Loucy (cell line): ENCODE results near the gene NCKAP5.

Source experiments
- H2AFZ ChIP-seq: fragments of 200-600 bp; sonication (generic); 2 replicates; pipeline ENCODE4 v1.6.0; 2016; ENCODE audit warnings: antibody characterized with exemption, mild to moderate bottlenecking, low read length, moderate library complexity
- H3F3A ChIP-seq: fragments of 200-600 bp; 2 replicates; pipeline ENCODE4 v1.6.0; 2016; ENCODE audit warnings: antibody characterized with exemption, low read depth, mild to moderate bottlenecking
- H3K27me3 ChIP-seq: fragments of 200-600 bp; sonication (generic); 2 replicates; pipeline ENCODE4 v1.6.1; 2014; ENCODE audit warnings: low read length, mild to moderate bottlenecking; ENCODE audit not compliant: insufficient read depth, poor library complexity, severe bottlenecking
- H3K36me3 ChIP-seq: fragments of 200-600 bp; sonication (generic); 2 replicates; pipeline ENCODE4 v1.6.1; 2016; ENCODE audit warnings: low read length; ENCODE audit not compliant: insufficient read depth
- H3K4me1 ChIP-seq: fragments of 200-600 bp; sonication (generic); 2 replicates; pipeline ENCODE4 v1.5.1; 2014; ENCODE audit warnings: low read length, mild to moderate bottlenecking; ENCODE audit not compliant: insufficient read depth, poor library complexity, severe bottlenecking
- H3K4me2 ChIP-seq: fragments of 200-600 bp; sonication (generic); 2 replicates; pipeline ENCODE4 v1.6.0; 2014; ENCODE audit warnings: antibody characterized with exemption, low read length, low read depth, mild to moderate bottlenecking; ENCODE audit not compliant: poor library complexity, severe bottlenecking
- H3K4me3 ChIP-seq: fragments of 200-600 bp; sonication (generic); 2 replicates; pipeline ENCODE4 v1.5.1; 2014; ENCODE audit warnings: low read length, mild to moderate bottlenecking, mixed read lengths; ENCODE audit not compliant: poor library complexity, severe bottlenecking
- H3K79me2 ChIP-seq: fragments of 200-600 bp; sonication (generic); 2 replicates; pipeline ENCODE4 v1.6.1; 2014; ENCODE audit warnings: low read length; ENCODE audit not compliant: insufficient read depth
- H3K9ac ChIP-seq: fragments of 200-600 bp; sonication (generic); 2 replicates; pipeline ENCODE4 v1.6.0; 2014; ENCODE audit warnings: mild to moderate bottlenecking, low read depth, low read length, moderate library complexity; ENCODE audit not compliant: poor library complexity, severe bottlenecking
- H3K9me2 ChIP-seq: fragments of 200-600 bp; sonication (generic); replicated peaks from 2 replicates; pipeline ENCODE4 v1.6.1; 2016; ENCODE audit warnings: low read depth, low read length, mixed read lengths
- H3K9me3 ChIP-seq: fragments of 200-600 bp; sonication (generic); 2 replicates; pipeline ENCODE4 v1.6.1; 2014; ENCODE audit warnings: mild to moderate bottlenecking, antibody characterized with exemption, low read length, low read depth; ENCODE audit not compliant: insufficient read depth
- H4K20me1 ChIP-seq: fragments of 200-600 bp; sonication (generic); 2 replicates; pipeline ENCODE4 v1.6.0; 2014; ENCODE audit warnings: antibody characterized with exemption, low read length, mild to moderate bottlenecking; ENCODE audit not compliant: insufficient read depth, poor library complexity, severe bottlenecking
- EZH2phosphoT487 ChIP-seq: fragments of 200-600 bp; IDR thresholded peaks from 2 replicates; pipeline ENCODE4 v1.6.1; 2018; ENCODE audit warnings: antibody characterized with exemption, mild to moderate bottlenecking, moderate library complexity, borderline replicate concordance
- TF ChIP-seq, protein P1 (sequence below): fragments of 200-600 bp; sonication (generic); conservative IDR thresholded peaks from 2 replicates; pipeline ENCODE4 v1.5.1; 2014; ENCODE audit warnings: mild to moderate bottlenecking, antibody characterized with exemption, low read length

The NCKAP5 gene

DNA sequence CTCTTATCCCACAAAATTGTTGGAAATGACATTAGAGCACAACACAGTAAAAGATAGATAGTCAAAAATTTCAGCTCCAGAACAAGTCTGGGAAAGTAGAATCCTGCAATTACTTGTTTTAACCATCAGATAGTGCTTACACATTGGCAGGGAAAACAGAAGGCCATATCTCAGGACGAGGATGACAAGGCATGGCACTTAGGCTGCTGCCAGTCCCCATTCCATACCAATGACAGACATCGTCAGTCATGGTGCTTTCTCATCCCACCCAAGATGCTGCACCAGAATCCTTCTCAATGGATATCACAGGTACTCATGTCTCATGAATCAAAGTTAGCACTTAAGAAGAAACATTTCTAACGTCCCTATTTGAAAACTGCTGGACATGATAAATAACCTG is 187.3 kb downstream of the NCKAP5 start:
- no peaks in the 10 kb centered on the region for H3F3A ChIP-seq
- H3K27me3 ChIP-seq, result no peaks in the 10 kb centered on the region
- no peaks in the 10 kb centered on the region for H3K9me2 ChIP-seq
- H3K79me2 ChIP-seq, result no peaks in the 10 kb centered on the region
- no peak overlapping the region for H2AFZ ChIP-seq
- no peaks in the 10 kb centered on the region for H3K36me3 ChIP-seq
- no peaks in the 10 kb centered on the region for H4K20me1 ChIP-seq
- no peak overlapping the region for H3K4me3 ChIP-seq
- TF ChIP-seq, protein P1, sequence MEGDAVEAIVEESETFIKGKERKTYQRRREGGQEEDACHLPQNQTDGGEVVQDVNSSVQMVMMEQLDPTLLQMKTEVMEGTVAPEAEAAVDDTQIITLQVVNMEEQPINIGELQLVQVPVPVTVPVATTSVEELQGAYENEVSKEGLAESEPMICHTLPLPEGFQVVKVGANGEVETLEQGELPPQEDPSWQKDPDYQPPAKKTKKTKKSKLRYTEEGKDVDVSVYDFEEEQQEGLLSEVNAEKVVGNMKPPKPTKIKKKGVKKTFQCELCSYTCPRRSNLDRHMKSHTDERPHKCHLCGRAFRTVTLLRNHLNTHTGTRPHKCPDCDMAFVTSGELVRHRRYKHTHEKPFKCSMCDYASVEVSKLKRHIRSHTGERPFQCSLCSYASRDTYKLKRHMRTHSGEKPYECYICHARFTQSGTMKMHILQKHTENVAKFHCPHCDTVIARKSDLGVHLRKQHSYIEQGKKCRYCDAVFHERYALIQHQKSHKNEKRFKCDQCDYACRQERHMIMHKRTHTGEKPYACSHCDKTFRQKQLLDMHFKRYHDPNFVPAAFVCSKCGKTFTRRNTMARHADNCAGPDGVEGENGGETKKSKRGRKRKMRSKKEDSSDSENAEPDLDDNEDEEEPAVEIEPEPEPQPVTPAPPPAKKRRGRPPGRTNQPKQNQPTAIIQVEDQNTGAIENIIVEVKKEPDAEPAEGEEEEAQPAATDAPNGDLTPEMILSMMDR, result no peak
- no peaks in the 10 kb centered on the region for H3K9me3 ChIP-seq
- H3K9ac ChIP-seq, result no peak overlapping the region
- no peak overlapping the region for H3K4me2 ChIP-seq
- H3K4me1 ChIP-seq, result no peaks in the 10 kb centered on the region

- TF ChIP-seq EZH2phosphoT487, result no peak
- TF ChIP-seq, protein P1, result no peak
- Histone ChIP-seq H3K4me3 (no peak overlapping the region), H3K9ac (no peak overlapping the region), H3K4me2 (no peak overlapping the region), H3K36me3 (no peaks in the 10 kb centered on the region), H2AFZ (no peak overlapping the region), H3F3A (no peaks in the 10 kb centered on the region), H3K27me3 (no peaks in the 10 kb centered on the region), H3K79me2 (no peaks in the 10 kb centered on the region), H3K9me3 (no peaks in the 10 kb centered on the region), H3K4me1 (no peaks in the 10 kb centered on the region), H3K9me2 (no peaks in the 10 kb centered on the region), H4K20me1 (no peaks in the 10 kb centered on the region)
These were observed 189.2 kb downstream of the NCKAP5 start for GRCh38 chr2:133378928-133379549.

DNA sequence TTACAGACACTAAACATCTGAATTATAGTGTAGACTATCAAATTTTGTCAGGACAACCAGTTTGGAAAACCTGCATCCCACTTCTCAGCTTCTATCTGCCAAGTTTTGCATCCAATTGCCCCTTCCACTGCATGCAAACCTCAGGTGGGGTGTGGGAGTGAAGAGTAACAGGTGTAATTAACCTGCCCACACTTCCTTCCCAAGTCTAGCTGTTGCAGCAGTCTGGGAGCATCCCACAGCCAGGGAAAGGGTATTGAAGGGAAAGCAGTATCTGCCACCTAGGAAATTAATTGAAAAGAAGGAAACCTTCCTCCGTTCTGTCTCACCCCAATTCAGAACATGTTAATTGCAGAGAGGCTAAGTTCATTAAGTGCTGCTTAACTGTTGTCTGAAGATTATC is 189.9 kb downstream of the NCKAP5 start:
- Histone ChIP-seq H3K9me3 (no peaks in the 10 kb centered on the region), H3K36me3 (no peaks in the 10 kb centered on the region), H3K4me3 (no peak overlapping the region), H3K9me2 (no peaks in the 10 kb centered on the region), H3K79me2 (no peaks in the 10 kb centered on the region), H4K20me1 (no peaks in the 10 kb centered on the region), H3K4me1 (no peaks in the 10 kb centered on the region), H3K4me2 (no peak overlapping the region), H3K9ac (no peak overlapping the region), H2AFZ (no peak overlapping the region), H3F3A (no peaks in the 10 kb centered on the region), H3K27me3 (no peaks in the 10 kb centered on the region)
- TF ChIP-seq EZH2phosphoT487, result no peak
- TF ChIP-seq, protein P1, result no peak
